HG03460 (cell line): ENCODE measurements around the gene TCF25.
"Not testable (repeated sequence)": the region's sequence is repeated elsewhere in the genome, so short reads cannot be mapped to it uniquely, and the experiment has no call there.

Experiments used
- ATAC-seq: cut with Tn5 transposase; IDR thresholded peaks from one replicate; pipeline ENCODE4 v1.9.1; 2021; ENCODE audit not compliant: unreplicated experiment

Gene TCF25

DNA sequence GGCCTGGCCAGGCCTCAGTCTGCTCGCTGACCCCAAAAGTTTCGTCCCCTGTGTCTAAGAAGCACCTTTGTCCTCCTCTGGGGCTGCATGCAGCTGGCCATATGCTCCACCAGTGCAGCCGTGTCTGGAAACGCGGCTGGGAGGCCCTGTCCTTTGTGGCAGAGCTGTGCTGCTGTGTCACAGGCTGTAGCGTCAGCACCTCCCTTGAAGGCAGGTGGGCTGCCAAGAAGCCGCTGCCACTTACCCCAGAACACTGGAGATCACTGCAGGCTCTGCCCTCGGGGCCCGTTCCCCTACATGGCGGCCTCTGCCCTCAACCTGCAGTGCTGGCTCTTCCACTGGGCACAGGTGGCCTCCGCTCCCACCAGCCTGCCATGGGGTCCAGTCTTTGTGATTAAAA lies 29.6 kb downstream of the TCF25 start:
- no peak for ATAC-seq

DNA sequence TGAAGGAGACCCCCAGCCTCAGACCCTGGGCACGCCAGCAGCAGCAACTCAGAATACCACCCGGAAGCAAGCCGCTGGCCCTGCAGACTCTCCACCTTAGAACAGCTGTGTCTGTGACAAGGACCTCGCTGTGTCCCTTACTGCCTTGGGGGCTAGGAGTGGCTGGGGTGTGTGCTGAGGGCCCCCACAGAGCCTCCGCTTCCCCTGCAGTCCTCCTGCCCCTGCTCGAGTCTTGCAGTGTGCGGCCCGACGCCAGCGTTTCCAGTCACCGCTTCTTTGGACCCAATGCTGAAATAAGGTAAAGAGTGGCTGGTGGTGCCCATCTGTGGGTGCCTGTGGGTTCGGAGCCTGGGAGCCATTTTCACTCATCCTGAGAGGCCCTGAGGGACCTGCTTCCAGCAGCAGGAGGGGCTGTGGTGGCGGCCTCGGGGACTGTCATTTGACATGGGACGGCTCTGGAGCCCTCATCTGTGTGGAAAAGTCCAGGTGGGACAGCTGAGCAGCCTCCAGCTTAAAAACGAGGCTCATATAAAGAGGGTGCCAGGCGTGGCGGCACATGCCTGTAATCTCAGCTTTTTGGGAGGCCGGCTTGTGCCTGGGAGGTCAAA lies 30.6 kb downstream of the TCF25 start:
- ATAC-seq, result no peak

DNA sequence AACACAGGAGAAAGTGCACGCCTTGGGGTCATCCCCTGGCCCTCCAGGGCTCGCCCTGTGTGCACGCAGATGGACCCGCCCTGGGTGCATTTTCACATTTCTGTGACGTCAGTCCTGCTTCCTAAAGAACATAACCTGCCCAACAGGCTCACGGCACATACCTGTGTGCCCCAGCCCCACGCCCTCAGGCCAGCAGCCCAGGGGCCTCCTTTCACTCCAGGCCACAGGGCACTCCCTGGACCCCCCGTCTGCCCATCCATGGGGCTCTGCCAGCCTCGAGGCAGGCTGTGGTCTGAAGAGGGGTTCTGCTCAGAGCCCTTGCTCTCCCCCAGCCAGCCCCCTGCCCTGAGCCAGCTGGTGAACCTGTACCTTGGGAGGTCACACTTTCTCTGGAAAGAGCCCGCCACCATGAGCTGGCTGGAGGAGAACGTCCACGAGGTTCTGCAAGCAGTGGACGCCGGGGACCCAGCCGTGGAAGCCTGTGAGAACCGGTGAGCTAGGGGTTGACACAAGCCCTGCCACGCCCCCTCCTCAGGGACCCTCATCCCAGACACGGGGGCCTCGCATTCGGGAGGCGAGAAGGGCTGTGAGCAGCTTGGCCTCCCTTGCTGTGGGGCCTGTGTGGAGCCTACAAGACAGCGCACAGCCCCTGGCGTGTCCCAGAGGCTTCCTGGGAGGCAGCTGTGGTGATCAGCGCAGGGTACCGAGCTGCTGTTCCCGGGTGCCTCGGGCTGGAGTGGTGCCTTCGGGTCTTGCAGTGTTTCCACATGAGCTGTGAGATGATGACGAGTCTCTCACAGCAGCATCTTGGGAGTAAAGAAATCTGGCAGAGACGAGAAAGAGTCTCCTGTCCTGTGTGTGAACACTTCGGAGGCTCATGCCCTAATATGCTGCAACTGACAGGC lies 31.5 kb downstream of the TCF25 start:
- no peak for ATAC-seq

DNA sequence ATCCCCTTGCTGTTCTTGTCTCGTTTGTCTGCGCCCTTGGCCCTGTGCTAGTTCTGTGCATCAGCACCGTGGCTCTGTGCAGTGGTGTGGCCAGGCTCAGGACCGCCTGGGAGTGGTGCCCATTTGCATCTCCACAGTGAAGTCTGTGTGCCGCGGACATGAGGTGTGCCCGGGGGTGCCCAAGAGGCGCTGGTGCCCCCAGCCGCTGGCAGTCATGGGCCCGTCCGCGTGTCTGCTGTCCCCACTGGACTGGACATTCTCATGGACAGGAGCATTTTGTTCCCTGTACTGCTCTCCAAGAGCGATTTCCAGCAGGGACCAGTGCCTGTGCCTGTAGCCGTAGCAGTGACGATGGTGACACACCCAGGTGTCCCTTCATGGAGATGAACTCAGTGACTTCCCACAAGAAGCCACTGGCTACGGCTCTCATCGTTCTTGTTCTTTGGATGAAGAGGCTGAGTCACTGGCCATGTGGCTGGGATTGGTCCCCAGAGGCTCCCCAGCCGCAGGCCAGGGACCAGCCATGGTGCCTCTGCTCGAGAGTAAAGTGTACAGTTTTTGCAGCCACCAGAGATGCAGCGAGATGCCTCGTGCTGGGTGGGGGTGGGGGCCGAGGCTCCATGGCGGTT lies 32.2 kb downstream of the TCF25 start:
- ATAC-seq, result no peak

DNA sequence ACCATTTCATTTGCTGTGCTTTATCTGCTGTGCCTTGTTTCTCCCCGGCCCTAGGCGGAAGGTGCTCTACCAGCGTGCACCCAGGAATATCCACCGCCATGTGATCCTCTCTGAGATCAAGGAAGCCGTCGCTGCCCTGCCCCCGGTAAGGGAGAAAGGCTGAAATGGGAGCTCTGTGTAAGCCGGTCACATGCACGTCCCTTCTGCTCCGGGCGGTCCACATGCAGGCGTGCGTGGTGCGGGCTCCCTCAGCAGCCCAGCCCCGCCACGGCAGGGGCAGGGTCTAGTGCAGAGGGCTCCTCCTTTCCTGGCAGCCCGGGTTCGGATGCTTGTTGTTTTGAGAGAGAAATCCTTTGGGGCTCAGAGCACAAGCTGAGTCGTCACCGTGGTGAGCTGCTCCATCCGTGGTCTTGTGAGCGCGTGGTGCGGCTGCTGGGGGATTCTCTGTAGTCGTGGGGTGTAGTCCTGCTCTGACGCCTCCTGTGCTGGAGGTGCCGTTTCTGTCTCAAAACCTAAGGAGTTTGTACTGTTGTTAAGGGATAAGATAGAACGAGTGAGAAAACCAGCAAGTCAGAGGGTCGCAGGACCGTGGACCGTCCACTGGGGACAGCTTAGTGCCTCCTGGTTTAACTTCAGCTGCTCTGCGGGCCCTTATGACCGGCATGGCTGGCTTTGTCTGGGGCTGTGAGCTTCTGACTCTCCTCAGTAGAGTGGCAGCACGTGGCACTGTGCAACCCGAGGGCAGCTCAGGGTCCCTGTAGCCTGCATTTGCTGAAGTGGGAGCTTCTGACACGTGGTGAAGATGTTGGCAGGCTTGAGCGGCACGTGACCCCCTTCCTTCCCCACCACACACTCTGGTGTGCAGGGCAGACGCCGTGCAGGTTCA lies 33.0 kb downstream of the TCF25 start:
- no peak for ATAC-seq

DNA sequence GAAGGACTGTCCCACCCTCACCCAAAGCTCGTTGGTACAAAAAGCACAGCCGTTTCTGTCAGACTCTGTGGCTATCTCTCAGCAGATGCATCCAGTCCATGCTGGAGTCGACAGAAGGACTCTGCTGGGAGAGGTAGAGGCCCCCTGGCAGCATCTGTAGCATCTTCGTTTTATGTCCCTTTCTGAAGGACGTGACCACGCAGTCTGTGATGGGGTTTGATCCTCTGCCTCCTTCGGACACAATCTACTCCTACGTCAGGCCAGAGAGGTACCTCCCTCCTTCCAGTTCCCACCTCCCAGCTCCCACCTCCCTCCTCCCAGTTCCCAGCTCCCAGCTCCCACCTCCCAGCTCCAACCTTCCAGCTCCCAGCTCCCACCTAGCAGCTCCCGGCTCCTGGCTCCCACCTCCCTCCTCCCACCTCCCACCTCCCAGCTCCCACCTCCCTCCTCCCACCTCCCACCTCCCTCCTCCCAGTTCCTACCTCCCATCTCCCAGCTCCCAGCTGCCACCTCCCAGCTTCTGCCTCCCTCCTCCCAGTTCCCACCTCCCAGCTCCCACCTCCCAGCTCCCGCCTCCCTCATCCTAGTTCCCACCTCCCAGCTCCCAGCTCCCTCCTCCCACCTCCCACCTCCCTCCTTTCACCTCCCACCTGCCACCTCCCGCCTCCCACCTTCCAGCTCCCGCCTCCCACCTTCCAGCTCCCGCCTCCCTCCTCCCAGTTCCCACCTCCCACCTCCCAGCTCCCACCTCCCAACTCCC lies 33.8 kb downstream of the TCF25 start:
- no peak for ATAC-seq

DNA sequence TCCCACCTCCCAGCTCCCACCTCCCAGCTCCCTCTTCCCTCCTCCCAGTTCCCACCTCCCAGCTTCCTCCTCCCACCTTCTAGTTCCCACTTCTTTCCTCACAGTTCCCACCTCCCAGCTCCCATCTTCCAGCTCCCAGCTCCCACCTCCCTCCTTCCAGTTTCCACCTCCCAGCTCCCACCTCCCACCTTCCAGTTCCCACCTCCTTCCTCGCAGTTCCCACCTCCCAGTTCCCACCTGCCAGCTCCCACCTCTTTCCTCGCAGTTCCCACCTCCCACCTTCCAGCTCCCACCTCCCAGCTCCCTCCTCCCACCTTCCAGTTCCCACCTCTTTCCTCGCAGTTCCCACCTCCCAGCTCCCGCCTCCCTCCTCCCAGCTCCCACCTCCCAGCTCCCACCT lies 34.8 kb downstream of the TCF25 start:
- ATAC-seq, result no peak

DNA sequence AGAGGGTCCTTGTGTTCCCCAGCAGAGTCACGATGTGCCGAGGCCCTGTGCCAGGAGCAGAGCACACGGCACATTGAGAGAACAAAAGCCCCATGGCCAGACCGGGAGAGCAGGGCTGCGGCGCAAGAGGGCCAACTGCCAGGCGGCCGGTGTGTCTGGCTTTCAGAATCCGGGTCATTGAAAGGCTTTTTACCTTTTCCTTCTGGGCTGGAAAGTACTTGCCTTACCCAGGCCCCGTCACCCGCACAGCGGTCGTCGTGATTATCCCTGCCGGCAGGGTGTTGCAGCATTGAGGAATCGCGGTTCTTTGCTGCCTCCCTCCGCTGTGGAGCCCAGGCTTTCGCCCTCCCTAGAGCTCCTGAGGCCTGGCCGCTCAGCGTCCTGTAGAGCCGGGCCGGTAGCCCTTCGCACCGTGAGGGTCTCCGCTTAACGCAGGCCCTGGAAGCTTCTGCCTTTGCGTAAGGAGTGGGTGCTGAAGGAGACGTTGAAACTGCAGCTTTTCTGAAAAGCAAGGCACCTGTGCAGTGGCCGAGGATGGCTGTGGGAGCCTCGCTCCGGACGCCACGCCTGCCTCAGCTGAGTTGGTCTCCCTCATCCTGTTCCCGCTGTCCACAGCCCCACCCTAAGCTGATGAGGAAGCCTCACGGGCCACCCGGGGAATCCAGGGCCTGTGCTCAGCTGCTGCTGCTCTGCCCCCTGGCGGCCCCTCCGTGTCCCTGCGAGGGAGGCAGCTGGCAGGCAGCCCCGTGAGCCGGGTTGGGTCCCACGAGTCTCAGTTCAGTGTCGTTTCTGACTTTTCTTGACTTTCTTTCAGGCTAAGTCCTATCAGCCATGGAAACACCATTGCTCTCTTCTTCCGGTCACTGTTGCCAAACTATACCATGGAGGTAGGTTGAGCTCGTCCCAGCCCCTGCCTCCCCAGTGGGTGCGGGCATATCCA lies 36.7 kb downstream of the TCF25 start:
- ATAC-seq, result peak; percentile 56

DNA sequence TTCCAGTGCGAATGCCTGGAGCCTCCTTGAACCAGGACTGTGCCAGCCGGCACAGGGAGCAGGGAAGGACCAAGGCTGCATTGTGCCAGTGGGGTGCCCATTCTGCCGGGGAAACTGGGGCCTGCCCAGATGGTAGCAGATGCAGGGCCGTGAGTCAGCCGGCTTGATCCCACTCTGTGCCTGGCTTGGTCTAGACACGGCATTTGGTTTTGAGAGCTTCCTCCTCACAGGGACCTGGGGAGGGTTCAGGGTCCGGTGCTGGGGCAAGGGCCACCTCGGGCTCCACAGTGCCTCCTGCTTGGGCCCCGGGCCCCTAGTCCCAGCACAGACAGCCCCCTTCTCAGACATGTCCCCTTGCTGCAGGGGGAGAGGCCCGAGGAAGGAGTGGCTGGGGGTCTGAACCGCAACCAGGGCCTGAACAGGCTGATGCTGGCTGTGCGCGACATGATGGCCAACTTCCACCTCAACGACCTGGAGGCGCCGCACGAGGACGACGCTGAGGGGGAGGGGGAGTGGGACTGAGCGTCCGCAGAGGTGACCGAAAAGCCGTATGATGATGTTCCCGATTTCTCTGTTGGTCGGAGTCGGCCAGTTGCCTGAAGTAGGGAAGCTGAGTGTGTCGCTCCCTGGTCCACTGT lies 37.4 kb downstream of the TCF25 start:
- ATAC-seq, result no peak

DNA sequence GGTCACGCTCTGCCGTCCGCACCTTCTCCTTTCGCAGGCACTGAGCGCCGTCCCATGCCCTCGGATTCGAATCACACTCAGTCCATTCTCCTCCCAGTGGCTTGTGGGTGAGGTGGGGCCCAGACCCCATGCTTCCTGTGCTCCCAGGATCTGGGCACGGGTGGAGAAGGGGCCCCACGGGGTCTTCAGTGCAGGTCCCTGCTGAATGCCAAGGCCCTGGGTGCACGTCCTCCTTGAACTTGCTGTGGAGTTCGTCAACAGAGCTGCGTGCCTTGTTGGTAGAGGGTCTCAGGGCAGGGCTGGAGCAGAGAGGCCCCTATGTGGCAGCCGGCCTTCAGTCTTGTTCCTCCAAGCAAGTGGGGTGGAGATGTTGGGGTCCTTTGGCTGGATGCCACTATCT lies 38.0 kb downstream of the TCF25 start:
- ATAC-seq, result no peak

DNA sequence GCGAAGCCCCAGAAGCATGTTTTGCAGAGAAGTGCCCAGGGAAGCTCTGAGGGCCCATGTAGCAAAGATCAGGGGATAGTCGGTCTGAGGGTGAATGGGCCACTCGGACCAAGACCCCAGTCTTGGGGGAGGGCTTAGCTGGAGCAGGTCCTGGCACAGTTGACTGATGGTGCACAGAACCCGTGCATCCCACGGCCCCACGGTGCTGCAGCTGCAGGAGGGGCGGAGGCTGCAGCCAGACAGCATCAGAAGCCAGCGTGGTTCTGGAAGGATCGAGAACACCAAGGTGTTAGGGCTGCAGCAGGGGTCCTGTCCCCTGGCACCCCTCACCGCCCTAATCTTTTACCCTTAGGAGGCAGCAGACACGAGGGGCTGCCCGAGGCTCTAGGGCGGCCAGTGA lies 38.8 kb downstream of the TCF25 start:
- ATAC-seq, result no peak

DNA sequence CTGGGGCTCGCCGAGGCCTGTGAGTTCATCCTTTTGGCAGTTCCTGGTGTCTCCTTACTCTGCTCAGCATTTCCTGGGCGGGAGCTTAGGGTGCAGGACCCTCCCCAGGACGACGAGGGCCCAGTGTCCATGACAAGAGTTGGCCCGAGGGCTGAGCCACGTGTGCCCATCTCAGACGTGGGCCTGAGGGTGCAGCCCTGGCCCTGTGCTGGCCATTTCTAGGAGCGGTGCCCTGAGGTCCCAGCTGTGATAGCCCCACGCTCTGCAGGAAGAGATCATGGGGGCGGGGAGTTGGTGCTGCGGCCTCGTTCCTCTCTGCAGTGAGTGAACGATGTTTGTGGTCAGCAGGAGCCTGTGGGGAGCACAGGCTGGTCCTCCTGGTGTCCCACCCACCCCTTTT lies 39.2 kb downstream of the TCF25 start:
- no peak for ATAC-seq

DNA sequence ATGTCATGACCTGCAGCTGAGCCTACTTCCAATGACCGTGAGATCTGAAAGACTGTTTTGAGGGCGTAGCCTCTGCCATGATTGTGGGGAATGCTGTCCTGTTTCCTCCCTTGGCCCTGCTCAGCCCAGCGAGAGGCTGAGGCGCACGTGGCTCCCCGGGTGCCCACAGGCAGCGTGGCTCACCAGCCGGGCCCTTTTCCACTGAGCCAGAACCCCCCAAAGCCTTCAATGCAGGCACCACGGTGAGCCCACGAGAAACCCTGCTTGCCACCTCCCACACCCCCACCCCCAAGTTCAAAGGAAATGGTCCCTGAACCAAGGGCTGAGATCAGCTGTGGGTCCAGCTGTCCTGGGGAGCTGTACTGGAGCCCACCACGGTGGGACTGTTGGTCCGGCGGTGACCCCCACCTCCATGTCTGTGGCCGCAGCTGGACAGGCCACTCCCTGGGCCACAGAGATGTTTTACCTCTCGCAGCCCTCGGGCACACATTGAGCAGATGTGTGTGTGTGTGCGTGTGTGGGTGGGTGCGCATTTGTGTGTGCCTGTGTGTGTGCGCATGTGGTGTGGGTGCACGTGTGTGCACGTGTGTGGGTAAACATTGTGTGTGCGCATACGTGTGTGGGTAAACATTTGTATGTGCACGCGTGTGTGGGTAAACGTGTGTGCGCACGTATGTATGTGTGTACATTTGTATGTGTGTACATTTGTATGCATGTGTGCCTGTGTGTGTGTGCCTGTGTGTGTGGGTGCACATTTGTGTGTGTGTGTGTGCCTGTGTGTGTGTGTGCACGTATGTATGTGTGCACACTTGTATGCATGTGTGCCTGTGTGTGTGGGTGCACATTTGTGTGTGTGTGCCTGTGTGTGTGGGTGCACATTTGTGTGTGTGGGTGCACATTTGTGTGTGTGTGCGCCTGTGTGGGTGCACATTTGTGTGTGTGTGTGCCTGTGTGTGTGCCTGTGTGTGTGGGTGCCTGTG lies 40.3 kb downstream of the TCF25 start:
- ATAC-seq, result no peak

DNA sequence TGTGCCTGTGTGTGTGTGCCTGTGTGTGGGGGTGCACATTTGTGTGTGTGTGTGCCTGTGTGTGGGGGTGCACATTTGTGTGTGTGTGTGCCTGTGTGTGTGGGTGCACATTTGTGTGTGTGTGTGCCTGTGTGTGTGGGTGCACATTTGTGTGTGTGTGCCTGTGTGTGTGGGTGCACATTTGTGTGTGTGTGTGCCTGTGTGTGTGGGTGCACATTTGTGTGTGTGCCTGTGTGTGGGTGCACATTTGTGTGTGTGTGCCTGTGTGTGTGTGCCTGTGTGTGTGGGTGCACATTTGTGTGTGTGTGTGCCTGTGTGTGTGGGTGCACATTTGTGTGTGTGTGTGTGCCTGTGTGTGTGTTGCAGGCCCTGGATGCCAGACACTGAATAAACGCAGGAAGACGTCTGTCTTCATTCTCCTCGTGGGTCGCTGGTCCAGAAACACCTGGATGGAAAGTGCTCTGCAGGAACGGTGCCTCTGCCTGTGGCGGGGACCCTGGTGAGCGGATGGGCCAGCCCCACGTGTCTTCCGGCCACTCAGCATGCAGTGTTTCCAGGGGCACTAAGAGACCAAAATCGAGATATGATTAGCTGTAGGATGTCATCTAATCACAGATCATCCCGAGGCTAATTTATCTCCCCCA lies 41.4 kb downstream of the TCF25 start:
- ATAC-seq, result not testable (repeated sequence)

DNA sequence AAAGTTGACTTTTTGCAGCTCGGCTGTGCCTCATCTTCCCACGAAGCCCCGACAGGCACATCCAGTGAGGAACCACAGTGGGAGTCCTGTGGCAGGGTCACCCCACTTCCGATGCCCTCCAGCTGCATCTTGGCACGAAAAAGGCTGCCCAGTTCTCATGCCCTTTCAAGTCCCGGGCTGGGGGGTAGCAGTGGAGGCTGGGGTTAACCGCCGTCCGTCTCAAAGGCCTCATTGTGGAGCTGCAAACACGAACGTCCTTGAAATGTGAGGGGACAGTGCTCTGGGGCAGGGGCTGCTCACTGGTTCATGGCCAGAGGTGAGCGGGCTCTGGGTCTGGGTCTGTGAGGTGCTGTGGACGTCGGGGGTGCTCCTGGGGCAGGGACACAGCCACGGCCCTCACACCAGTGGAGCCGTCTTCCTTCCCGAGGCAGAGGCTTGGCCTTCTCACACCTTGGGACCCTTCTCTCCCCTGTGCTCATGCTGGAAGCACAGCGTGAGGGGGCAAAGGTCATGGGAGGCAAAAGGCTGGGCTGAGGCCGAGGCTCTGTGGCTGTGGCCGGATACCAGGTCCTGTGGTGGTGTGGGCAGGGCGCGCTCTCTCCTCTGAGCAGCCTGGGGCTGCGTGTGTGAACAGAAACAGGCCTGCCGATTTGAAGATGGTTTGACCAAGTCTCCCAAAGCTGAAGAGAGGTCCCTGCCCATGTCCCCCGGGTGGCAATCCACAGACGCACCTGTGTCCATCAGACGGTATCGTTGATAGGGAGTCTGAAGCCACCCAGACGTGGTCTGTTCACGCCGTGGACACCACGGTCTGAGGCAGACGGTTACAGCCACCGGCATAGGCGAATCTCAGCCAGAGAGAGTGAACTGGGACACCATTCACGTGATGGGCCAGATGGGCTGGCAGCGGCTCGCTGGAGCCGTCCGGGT lies 42.2 kb downstream of the TCF25 start:
- no peak for ATAC-seq
